GM21360 (cell line): ENCODE measurements around the gene TMEM245.
"Not testable (repeated sequence)": the region's sequence is repeated elsewhere in the genome, so short reads cannot be mapped to it uniquely, and the experiment has no call there.

ENCODE experiments used
- ATAC-seq: cut with Tn5 transposase; IDR thresholded peaks from one replicate; pipeline ENCODE4 v1.9.1; 2021; ENCODE audit warnings: mild to moderate bottlenecking, moderate library complexity; ENCODE audit not compliant: unreplicated experiment

The TMEM245 gene

DNA sequence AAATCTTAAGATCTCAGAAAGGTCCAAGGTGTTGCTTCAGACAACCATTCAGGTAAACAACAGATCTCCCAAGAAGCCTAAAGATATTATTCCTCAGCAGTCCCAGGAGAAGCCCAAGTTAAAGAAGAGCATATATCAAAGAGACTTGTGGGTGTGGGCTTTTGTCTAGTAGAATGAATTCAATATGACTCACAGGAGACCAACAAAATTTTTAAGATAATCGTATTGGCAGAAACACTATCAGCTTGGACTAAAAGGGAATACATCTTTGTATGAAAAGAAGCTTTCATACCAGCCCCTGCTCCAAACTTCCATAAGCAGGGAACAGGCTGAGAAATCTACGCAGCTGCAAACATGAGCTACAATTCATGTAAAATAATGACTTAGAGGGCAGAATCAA, 116.6 kb downstream of the TMEM245 start:
- no peak for ATAC-seq

DNA sequence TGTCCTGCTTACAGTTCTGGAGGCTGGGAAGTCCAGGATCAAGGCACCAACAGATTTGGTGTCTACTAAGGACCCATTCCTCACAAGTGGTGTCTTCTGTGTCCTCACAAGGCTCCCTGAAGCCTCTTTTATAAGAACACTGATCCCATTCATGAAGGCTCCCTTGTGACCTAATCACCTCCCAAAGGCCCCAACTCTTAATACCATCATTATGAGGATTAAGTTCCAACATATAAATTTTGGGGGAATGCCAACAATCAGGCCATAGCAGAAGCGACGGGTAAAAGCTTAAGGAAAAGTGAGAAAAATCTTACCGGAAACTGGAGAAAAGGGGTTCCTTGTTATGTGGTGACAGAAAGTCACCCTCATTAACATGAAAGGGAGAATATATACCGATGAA, 117.6 kb downstream of the TMEM245 start:
- no peak for ATAC-seq

DNA sequence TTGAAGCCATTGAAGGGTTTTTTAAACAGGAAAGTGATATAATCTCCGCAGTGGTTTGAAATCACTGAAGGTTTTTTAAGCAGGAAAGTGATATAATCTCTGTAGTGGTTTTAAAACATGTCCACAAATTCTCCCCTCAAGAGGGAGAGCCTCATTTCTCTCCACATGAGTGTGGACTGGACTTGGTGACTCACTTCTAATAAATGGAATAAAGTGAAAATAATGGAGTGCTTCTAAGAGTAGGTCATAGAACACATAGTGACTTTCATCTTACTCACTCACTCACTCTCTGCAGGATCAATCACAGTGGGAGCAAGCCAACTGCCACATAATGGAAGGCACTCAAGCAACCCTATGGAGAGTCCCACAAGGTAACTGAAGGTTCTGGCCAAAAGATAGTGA, 118.5 kb downstream of the TMEM245 start:
- no peak for ATAC-seq

DNA sequence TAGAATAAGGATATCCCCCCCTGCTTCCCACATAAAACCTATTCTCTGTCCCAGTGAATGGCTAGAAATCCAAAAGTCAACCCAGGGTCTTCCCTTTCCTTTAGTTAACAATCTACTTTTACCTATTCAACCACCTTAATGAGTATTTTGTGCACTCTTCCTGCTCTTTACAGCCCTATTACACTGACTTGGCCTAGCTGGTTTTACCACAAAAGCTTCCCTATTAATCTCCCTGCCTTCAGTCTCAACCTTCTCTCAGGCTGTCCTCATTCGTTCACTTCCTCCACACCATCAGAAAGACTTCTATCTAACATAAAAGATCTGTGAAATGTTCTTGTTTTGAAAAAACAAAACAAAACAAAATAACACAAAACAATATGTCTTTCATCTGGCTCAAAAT, 122.6 kb downstream of the TMEM245 start:
- ATAC-seq, result no peak

- no peak for ATAC-seq
Measured at GRCh38 chr9:108996643-108997042, 123.1 kb downstream of the TMEM245 start.

DNA sequence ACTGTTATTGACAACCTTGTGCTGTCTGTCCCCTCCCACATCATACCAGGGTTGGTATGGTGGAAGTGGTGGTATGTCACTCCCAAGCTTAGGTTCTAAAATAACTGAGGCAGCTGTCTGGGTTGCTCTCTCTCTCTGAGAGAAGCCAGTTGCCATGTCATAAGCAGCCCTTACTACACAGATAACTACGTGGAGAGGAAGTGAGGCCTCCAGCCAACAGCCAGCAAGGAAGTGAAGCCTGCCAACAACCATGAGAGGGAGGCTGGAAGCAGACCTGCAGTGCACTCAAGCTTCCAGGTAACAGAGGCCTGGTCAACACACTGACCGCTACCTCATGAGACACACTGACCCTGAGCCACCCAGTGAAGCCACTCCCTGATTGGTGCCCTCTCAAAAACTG, 125.1 kb downstream of the TMEM245 start:
- peak; percentile 59 for ATAC-seq

GRCh38 chr9:108991479-108991878, 128.3 kb downstream of the TMEM245 start:
- ATAC-seq, result no peak

GRCh38 chr9:108983885-108984284, 135.9 kb downstream of the TMEM245 start:
- ATAC-seq, result no peak

- ATAC-seq, result no peak
Measured at GRCh38 chr9:108980893-108981292, 138.9 kb downstream of the TMEM245 start.

- ATAC-seq, result no peak
Measured at GRCh38 chr9:108978205-108978604, 141.5 kb downstream of the TMEM245 start.

DNA sequence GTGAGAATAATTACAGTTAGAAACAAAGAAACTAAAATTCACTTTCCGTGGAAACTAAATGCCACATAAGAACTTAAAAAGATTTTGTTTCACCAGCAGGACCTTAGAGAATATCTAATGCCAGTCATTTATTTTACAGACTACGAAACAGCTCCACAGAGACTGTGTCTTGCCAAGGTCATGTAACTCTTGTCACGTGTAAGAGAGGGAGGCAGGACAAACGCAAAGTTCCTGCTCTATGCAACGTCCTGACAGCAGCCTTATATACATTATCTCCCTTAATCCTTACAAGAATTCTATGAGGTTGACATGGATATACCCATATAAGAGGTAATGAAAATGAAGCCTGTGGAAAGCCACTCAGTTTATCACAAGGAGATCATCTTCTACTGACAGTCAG, 145.9 kb downstream of the TMEM245 start:
- no peak for ATAC-seq

DNA sequence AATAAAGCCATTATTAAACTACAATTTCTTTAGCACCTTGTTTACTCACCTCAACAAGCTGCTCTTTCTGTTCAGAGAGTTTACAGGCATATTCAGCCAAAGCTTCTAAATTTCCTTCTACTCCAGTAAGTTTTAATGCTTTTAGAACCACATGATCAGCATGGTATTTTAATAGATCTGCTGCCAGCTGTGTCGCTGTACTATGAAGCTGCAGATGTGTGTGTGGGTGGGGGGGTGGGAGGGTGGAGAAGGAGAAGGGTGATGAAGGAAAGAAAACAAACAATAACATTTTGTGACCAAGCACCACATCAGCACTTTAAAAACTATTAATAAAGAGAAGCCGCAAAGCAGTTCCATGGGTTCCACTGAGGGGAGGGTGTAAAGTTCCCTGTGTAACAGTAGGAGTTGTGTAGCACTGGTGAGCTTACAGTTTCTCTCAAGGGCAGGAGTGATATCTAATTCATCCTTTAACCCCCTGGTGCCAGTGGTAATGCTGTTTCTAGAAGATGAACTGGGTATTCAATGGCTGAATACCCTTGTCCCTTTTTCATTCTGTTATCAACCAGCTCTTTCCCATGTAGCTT, 147.0 kb downstream of the TMEM245 start:
- no peak for ATAC-seq

DNA sequence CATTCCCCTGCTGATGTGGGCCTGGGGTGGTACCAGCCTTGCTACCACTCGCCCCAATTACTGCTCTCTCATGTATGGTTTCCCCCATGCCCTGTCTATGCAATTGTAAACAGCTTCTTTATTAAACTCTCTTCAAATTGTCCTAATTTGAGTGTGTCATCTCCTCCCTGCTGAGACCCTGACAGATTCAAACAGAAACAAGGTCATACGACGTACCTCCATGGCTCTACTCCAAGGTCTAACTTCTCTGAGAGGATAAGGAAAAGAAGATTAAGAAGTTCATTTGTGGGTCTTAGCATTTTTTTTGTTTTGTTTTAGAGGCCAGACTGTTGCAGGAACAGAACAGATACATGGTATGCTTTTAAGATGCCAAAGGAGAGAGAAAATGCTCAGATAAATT, 147.6 kb downstream of the TMEM245 start:
- ATAC-seq, result no peak

- not testable (repeated sequence) for ATAC-seq
Measured at GRCh38 chr9:108971392-108971791, 148.4 kb downstream of the TMEM245 start.

DNA sequence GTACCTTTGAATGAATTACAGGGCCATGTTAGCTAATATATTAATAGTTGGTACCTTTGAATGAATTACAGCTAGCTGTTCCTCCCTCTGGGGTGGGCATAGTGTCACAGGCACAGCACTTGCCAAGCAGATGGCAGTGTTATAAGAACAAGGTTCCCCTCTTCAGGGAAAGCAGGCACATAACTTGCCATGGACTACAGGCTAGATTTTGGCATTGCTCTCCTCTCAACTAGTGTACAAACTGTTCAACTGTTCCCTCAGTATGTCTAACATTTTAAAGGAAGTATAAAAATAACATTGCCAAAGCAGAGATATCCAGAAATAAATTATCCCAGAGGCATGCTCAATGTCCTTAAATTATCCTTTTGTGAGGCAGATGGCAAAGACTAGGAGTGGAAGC, 151.8 kb downstream of the TMEM245 start:
- ATAC-seq, result no peak
